HUES64 (cell line): ENCODE data around the gene PDCD1LG2.

ENCODE experiments used
- H3K27ac ChIP-seq: 2 replicates; pipeline ENCODE4 v1.7.0; 2013; ENCODE audit warnings: low read depth, low read length, inconsistent platforms
- H3K27me3 ChIP-seq: 2 replicates; pipeline ENCODE4 v1.6.1; 2013; ENCODE audit warnings: mild to moderate bottlenecking, low read length; ENCODE audit not compliant: insufficient read depth
- H3K36me3 ChIP-seq: 2 replicates; pipeline ENCODE4 v1.6.1; 2013; ENCODE audit warnings: mild to moderate bottlenecking, low read length; ENCODE audit not compliant: insufficient read depth
- H3K4me1 ChIP-seq: 2 replicates; pipeline ENCODE4 v1.6.1; 2013; ENCODE audit warnings: mild to moderate bottlenecking, low read length, moderate library complexity; ENCODE audit not compliant: insufficient read depth
- H3K4me3 ChIP-seq: 2 replicates; pipeline ENCODE4 v1.5.1; 2013; ENCODE audit warnings: mild to moderate bottlenecking, low read length, moderate library complexity
- H3K9ac ChIP-seq: 2 replicates; pipeline ENCODE4 v1.6.1; 2013; ENCODE audit warnings: mild to moderate bottlenecking, low read depth, low read length
- H3K9me3 ChIP-seq: 2 replicates; pipeline ENCODE4 v1.6.1; 2013; ENCODE audit warnings: low read depth, low read length; ENCODE audit not compliant: insufficient read depth
- WGBS: fragments of 150-250, 120-280 bp; methylation state at CpG from one replicate; pipeline ENCODE4 v1.1.7; 2013; ENCODE audit warnings: missing lambda C conversion rate; 5-methylcytosine and 5-hydroxymethylcytosine counted together

Gene PDCD1LG2

DNA sequence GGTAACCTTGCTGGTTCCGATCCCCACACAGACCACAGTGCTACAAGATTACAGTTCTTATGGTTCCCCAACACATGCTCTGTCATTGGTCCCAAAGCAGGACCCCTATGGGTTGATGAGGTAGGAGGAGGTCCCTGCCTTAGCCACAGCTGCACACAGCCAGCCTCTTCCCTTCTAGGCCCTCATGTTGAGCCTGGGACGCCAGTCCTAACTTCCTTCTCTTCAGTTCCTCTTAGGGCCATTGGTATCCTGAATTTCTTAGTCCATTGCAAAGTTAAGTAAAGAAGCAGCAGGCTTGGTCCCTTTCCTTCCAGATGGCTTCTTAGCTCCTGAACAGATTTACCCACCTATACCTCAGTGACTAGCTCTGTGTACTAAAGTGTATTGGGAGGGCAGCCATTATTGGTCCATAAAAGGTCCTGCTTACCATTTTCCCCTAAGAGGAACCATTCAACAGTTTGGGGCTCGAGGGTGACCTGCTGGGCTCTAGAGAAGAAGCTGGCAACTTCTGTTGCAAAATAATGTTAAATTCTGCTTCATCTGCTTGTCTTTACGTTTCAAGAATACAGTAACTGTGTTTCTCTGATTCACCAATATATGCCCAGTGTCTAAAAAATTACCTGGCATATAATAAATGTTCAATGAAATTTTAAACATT lies 50.2 kb downstream of the PDCD1LG2 start:
- Histone ChIP-seq H3K27ac (no peak overlapping the region), H3K9me3 (no peaks in the 10 kb centered on the region), H3K4me3 (no peak overlapping the region), H3K36me3 (no peaks in the 10 kb centered on the region), H3K9ac (no peak overlapping the region), H3K27me3 (no peaks in the 10 kb centered on the region; the same call in 1 of the 2 replicates), H3K4me1 (peaks cover 4% of the 10 kb centered on the region; the same call in 1 of the 2 replicates)
- 93% methylated on average over 4 of the region's 4 CpGs for WGBS

DNA sequence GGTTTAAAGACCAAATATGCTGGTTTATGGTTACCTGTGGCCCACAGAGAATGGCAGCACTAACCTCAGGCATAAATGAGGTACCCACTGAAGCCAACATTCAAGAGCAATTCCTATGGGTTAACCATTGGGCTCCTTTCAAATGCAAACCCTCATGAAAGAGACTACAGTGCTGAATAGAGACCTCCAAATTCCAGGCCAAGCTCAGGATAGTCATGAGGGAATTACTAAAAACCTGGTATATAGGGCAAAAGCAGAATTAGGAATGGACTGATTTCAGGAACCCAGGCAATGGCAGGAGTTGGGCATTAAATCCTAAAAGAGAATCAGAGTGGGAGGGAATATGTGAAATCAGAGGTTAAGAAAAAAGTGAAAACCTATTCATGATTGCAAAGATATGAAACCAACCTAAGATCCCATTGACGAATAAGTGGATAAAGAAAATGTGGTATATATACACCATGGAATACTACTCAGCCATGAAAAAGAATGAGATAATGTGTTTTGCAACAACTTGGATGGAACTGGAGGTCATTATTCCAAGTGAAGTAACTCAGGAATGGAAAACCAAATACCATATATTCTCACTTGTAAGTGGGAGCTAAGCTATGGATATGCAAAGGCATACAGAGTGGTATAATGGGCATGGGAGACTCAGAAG lies 51.6 kb downstream of the PDCD1LG2 start:
- Histone ChIP-seq H3K27ac (no peak overlapping the region), H3K27me3 (no peaks in the 10 kb centered on the region; the same call in 1 of the 2 replicates), H3K9ac (no peak overlapping the region), H3K9me3 (no peaks in the 10 kb centered on the region), H3K36me3 (no peaks in the 10 kb centered on the region), H3K4me1 (peaks cover 4% of the 10 kb centered on the region; the same call in 1 of the 2 replicates), H3K4me3 (no peak overlapping the region)
- no CpG with 5 or more reads among the region's 1 CpG for WGBS

GRCh38 chr9:5562806-5563416 lies 52.6 kb downstream of the PDCD1LG2 start:
- no peaks in the 10 kb centered on the region for H3K9me3 ChIP-seq
- no peak overlapping the region for H3K27ac ChIP-seq
- 92% methylated on average over 5 of the region's 5 CpGs for WGBS
- no peak overlapping the region for H3K9ac ChIP-seq
- no peaks in the 10 kb centered on the region; the same call in 1 of the 2 replicates for H3K27me3 ChIP-seq
- H3K4me1 ChIP-seq: peaks cover 4% of the 10 kb centered on the region; the same call in 1 of the 2 replicates
- H3K36me3 ChIP-seq: no peaks in the 10 kb centered on the region
- no peak overlapping the region for H3K4me3 ChIP-seq

DNA sequence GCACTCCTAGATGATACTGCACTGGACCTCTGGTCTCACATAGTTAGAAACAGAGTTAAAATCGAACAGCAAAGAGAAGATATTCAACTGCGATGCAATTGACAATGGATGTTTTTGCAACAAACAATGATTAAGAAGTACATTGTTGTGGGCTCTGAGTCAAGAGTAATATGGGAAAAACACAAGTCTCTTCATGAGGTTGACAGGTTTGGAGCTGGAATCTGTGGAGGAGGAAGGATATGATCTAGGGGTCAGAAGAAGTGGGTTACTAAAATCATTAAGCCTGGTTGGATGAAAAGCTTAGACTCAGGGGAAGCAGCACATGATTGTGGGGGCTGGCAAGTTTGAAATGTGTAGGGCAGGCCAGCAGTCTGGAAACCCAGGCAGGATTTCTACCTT lies 53.1 kb downstream of the PDCD1LG2 start:
- whole genome bisulfite sequencing: 93% methylated on average over 2 of the region's 2 CpGs
- Histone ChIP-seq H3K27me3 (no peaks in the 10 kb centered on the region; the same call in 1 of the 2 replicates), H3K9ac (no peak overlapping the region), H3K36me3 (no peaks in the 10 kb centered on the region), H3K27ac (no peak overlapping the region), H3K4me1 (peaks cover 4% of the 10 kb centered on the region; the same call in 1 of the 2 replicates), H3K9me3 (no peaks in the 10 kb centered on the region), H3K4me3 (no peak overlapping the region)

DNA sequence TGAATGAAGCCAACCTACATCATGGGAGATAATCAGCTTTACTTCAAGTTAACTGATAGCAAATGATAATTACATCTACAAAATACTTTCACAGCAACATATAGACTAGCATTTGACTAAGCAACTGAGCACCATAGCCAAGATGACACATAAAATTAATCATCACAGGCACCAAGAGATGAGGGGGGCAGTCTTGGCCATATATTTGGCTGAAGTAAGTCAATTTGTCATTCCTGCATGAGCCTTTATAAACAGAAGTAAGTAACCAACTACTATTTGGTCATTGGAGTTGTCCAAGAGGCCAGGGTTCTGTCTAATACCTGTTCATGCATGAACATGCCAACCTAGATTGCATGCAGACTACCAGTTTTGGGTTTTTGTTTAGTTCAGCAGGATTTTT lies 53.6 kb downstream of the PDCD1LG2 start:
- no peak overlapping the region for H3K9ac ChIP-seq
- H3K4me3 ChIP-seq: no peak overlapping the region
- no peaks in the 10 kb centered on the region; the same call in 1 of the 2 replicates for H3K27me3 ChIP-seq
- no peaks in the 10 kb centered on the region for H3K36me3 ChIP-seq
- no peak overlapping the region for H3K27ac ChIP-seq
- H3K9me3 ChIP-seq: no peaks in the 10 kb centered on the region
- H3K4me1 ChIP-seq: peaks cover 4% of the 10 kb centered on the region; the same call in 1 of the 2 replicates

DNA sequence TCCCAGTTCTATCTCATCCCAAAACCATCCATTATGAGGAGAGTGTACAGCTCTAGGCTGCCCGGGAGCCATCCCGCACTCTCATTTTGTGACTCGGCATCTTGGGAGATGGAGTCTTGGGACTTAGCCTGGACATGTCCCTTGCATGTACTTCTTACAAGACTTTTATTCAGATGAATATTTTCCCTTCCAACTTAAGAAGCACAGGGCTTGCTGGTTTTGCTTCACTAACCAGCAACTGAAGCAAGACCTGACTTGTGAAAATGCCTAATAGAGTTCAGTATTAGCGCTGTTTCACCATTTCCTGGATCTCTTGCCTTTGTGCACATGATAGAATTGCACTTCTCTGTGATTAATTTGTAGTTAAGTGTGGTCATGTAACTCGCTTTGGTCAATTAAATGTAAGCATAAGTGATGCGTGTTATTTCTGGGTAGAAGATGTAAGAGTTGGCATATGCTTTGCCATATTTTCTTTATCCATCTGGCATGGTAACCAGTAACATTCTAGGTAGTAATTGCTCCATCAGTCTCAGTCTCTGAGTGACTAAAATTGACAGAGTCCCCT lies 55.8 kb downstream of the PDCD1LG2 start:
- 97% methylated on average over 6 of the region's 6 CpGs for WGBS
- Histone ChIP-seq H3K36me3 (no peaks in the 10 kb centered on the region), H3K27me3 (no peaks in the 10 kb centered on the region; the same call in 1 of the 2 replicates), H3K4me1 (peaks cover 4% of the 10 kb centered on the region), H3K9me3 (no peaks in the 10 kb centered on the region), H3K4me3 (no peak overlapping the region), H3K9ac (no peak overlapping the region), H3K27ac (no peak overlapping the region)

DNA sequence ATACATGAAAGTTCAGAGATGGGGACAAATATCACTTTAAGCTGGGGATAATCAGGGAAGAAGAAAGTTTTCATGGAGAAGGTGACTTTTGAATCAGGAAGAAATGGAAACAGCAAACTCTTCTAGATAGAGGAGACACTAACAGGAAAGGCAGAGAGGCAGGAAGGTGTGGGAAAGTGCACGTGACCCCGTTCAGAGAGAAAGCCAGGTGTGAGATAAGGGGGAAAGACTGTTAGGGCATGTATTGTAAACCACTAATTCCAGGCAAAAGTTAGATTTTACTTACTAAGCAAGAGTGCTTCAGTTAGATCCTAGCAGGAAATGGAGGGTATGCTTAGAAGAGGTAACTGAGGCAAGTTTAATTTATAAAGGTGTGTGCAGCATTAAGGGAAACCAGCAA lies 58.5 kb downstream of the PDCD1LG2 start:
- Histone ChIP-seq H3K9me3 (no peaks in the 10 kb centered on the region), H3K9ac (no peak overlapping the region), H3K27ac (no peak overlapping the region), H3K4me1 (no peaks in the 10 kb centered on the region; the same call in 1 of the 2 replicates), H3K4me3 (no peak overlapping the region), H3K27me3 (no peaks in the 10 kb centered on the region), H3K36me3 (no peaks in the 10 kb centered on the region)
- WGBS: 75% methylated on average over 2 of the region's 2 CpGs

- H3K4me1 ChIP-seq: no peaks in the 10 kb centered on the region; the same call in 1 of the 2 replicates
- H3K36me3 ChIP-seq: no peaks in the 10 kb centered on the region
- H3K27me3 ChIP-seq: no peaks in the 10 kb centered on the region
- no peak overlapping the region for H3K9ac ChIP-seq
- H3K27ac ChIP-seq: no peak overlapping the region
- H3K9me3 ChIP-seq: no peaks in the 10 kb centered on the region
- H3K4me3 ChIP-seq: no peak overlapping the region
Observed at GRCh38 chr9:5569409-5569808, 59.1 kb downstream of the PDCD1LG2 start.

GRCh38 chr9:5569891-5570290 lies 59.6 kb downstream of the PDCD1LG2 start:
- WGBS: 86% methylated on average over 1 of the region's 1 CpG
- H3K27ac ChIP-seq: no peak overlapping the region
- no peak overlapping the region for H3K9ac ChIP-seq
- H3K4me1 ChIP-seq: no peaks in the 10 kb centered on the region; the same call in 1 of the 2 replicates
- H3K36me3 ChIP-seq: no peaks in the 10 kb centered on the region
- no peaks in the 10 kb centered on the region for H3K27me3 ChIP-seq
- no peaks in the 10 kb centered on the region for H3K9me3 ChIP-seq
- H3K4me3 ChIP-seq: no peak overlapping the region

- H3K9ac ChIP-seq: no peak overlapping the region
- H3K4me3 ChIP-seq: no peak overlapping the region
- WGBS: 92% methylated on average over 1 of the region's 1 CpG
- no peaks in the 10 kb centered on the region for H3K9me3 ChIP-seq
- H3K36me3 ChIP-seq: no peaks in the 10 kb centered on the region
- no peak overlapping the region for H3K27ac ChIP-seq
- no peaks in the 10 kb centered on the region for H3K27me3 ChIP-seq
- H3K4me1 ChIP-seq: no peaks in the 10 kb centered on the region; the same call in 1 of the 2 replicates
Observed at GRCh38 chr9:5571629-5572232, 61.4 kb downstream of the PDCD1LG2 start.

- Histone ChIP-seq H3K4me3 (no peak overlapping the region), H3K9me3 (no peaks in the 10 kb centered on the region), H3K27ac (no peak overlapping the region), H3K36me3 (no peaks in the 10 kb centered on the region), H3K4me1 (no peaks in the 10 kb centered on the region; the same call in 1 of the 2 replicates), H3K27me3 (no peaks in the 10 kb centered on the region), H3K9ac (no peak overlapping the region)
- WGBS: 96% methylated on average over 4 of the region's 6 CpGs
Observed at GRCh38 chr9:5574097-5574496, 63.8 kb downstream of the PDCD1LG2 start.
